ENCODE data around the gene ERN1.

DNA sequence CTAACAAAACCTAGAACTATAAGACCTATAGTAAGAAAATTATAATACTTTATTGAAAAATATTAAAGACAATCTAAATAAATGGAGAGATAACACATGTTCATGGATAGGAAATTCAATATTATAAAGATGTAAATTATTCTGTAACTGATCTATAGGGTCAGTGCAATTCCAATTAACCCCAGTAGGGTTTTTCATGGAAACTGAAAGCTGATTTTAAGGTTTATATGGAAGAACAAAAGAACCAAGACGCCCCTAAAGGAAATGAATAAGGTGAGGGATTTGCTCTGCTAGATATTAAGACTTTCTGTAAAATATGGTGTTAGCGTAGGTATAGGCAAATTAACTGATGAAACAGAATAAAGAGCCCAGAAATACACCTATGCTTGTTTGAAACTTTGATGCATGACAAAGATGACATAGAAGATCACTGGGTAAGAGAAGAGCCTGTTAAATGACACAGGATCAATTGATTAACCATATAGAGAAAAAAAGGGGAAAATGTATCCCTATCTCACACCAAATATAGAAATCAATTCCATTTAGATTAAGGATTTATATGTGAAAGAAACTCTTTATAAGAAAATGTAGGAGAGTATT is 112.5 kb downstream of the ERN1 start:
- no peak for TF ChIP-seq POLR2A (IDR thresholded peaks at IDR 0.05; ENCODE audit: low read depth, low read length)
- no peak for TF ChIP-seq POLR2AphosphoS5 (IDR thresholded peaks at IDR 0.05; ENCODE audit: low read depth, low read length)

Measured in GM12892 (cell line).